Calu3 (cell line): Measurements from ENCODE around the gene STAC3. TPM values are rescaled to one million over a fixed set of nuclear protein-coding genes. Genes with fewer than 3 reads are reported as not detected.

Source experiments
- BruUV-seq: library from RNA; stranded (reverse); fragments of 400-500 nt; replicated peaks from 2 replicates; lab custom pipeline; 2021; lab: Mats Ljungman, UMichigan
- CTCF ChIA-PET: fragments of 300-600 bp; sonication (Branson Sonifier 250); formaldehyde crosslinking; loops from one replicate; lab custom pipeline; 2022; ENCODE audit warnings: antibody characterized with exemption; lab: Charles Lee
- DNase-seq: peaks from one replicate; pipeline ENCODE4 v3.0.0; 2022
- H3K27ac Mint-ChIP-seq: one replicate; pipeline ENCODE4 v1.8.0; 2022; ENCODE audit warnings: mixed read lengths; ENCODE audit not compliant: unreplicated experiment
- H3K27me3 Mint-ChIP-seq: one replicate; pipeline ENCODE4 v1.8.0; 2022; ENCODE audit warnings: mixed read lengths; ENCODE audit not compliant: unreplicated experiment
- H3K36me3 Mint-ChIP-seq: one replicate; pipeline ENCODE4 v1.8.0; 2022; ENCODE audit warnings: mild to moderate bottlenecking, moderate library complexity, mixed read lengths; ENCODE audit not compliant: insufficient read depth, unreplicated experiment
- H3K4me1 Mint-ChIP-seq: one replicate; pipeline ENCODE4 v1.8.0; 2022; ENCODE audit warnings: mild to moderate bottlenecking, low read depth, mixed read lengths; ENCODE audit not compliant: unreplicated experiment
- H3K4me3 Mint-ChIP-seq: one replicate; pipeline ENCODE4 v1.8.0; 2022; ENCODE audit warnings: mild to moderate bottlenecking, low read depth, moderate library complexity, mixed read lengths; ENCODE audit not compliant: unreplicated experiment
- H3K9me3 Mint-ChIP-seq: one replicate; pipeline ENCODE4 v1.8.0; 2022; ENCODE audit warnings: low read depth, mixed read lengths; ENCODE audit not compliant: unreplicated experiment
- intact Hi-C: fragments of 100-400 bp; cut with micrococcal nuclease; formaldehyde crosslinking; loops from one replicate; pipeline ENCODE4 v1.10.0; 2022; ENCODE audit not compliant: unreplicated experiment
- total RNA-seq: library from RNA; stranded (reverse); gene quantifications from 2 replicates; pipeline ENCODE4 v1.2.3, GENCODE V29; 2022
- TF ChIP-seq, protein P1 (sequence below): fragments of 200-600 bp; IDR thresholded peaks from one replicate; pipeline ENCODE4 v1.8.0; 2022; ENCODE audit warnings: antibody characterized with exemption; ENCODE audit not compliant: unreplicated experiment

STAC3 gene
- total RNA-seq, 1 experiment from 2014 or later, result 5.0 TPM

DNA sequence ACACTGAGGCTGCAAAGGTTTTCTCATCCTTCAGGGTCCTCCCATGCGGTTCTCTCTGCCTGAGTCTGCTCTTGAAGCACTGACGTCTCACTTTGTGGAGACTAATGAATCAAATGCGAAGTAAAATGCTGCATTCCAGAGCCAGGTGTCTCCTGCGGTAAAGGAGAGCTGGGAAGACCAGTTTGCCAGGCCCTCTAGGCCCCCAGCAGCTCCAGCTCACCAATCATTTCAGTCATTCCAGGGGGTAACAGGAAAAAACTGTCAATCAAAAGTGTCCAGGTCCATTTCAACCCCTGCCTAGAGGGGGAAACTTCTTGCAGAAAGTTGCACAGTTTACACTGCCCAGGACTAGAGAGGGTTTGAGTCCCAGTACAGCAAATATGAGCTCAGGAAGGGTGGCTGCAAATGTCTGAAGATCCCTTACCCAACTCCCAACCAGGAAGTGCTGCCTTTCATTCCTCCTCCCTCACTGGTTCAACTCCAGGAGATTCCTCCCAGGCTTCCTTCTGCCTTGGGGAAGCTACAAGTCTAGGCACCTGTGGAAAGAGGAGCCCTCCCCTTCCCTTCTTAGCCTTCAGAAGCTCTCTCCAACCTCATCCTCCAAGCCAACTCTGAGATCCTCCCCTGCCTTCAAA is 37.1 kb downstream of the STAC3 start:
- no peak overlapping the region for H3K4me3 Mint-ChIP-seq
- no peak overlapping the region for H3K27ac Mint-ChIP-seq
- BruUV-seq, result no TSS peak
- peaks cover 46% of the 10 kb centered on the region for H3K27me3 Mint-ChIP-seq
- CTCF ChIA-PET, result interaction anchor here (0.6 to 2.3 kb wide), 13 partner anchors 16 to 552 kb away, joined by 3 to 26 read pairs (median 6); partner anchors contain the start of genes NEMP1 and SHMT2
- H3K9me3 Mint-ChIP-seq, result no peaks in the 10 kb centered on the region
- peaks cover 10% of the 10 kb centered on the region for H3K36me3 Mint-ChIP-seq
- intact Hi-C loops, result loop anchor here (1.0 to 5.0 kb wide), 2 partner anchors 26 to 243 kb away; partner anchors contain the start of genes GLI1 and INHBE
- peaks cover 44% of the 10 kb centered on the region for H3K4me1 Mint-ChIP-seq
- DNase-seq, result no peak
- TF ChIP-seq, protein P1, sequence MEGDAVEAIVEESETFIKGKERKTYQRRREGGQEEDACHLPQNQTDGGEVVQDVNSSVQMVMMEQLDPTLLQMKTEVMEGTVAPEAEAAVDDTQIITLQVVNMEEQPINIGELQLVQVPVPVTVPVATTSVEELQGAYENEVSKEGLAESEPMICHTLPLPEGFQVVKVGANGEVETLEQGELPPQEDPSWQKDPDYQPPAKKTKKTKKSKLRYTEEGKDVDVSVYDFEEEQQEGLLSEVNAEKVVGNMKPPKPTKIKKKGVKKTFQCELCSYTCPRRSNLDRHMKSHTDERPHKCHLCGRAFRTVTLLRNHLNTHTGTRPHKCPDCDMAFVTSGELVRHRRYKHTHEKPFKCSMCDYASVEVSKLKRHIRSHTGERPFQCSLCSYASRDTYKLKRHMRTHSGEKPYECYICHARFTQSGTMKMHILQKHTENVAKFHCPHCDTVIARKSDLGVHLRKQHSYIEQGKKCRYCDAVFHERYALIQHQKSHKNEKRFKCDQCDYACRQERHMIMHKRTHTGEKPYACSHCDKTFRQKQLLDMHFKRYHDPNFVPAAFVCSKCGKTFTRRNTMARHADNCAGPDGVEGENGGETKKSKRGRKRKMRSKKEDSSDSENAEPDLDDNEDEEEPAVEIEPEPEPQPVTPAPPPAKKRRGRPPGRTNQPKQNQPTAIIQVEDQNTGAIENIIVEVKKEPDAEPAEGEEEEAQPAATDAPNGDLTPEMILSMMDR, result no peak

DNA sequence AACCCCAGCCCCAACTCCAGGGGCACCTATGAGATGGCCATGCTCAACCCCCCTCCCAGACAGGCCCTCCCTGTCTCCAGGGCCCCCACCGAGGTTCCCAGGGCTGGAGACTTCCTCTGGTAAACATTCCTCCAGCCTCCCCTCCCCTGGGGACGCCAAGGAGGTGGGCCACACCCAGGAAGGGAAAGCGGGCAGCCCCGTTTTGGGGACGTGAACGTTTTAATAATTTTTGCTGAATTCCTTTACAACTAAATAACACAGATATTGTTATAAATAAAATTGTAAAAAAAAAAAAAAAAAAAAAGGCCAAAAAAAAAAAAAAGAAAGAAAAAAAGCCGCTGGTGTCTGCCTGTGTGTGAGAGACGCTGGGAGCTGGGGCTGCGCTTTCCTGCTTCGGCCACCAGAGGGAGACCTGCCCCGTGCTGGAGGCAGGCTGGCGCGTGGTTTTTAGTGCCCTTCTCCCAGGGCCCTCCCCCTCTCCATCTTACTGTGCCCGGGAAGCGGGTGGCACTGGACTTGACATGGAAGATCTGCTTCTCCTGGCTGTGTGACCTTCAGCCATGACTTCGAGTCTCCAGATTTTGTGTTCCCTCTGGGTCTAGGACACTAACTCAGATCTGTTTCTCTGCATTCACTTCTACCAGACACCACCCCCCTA is 37.8 kb downstream of the STAC3 start:
- BruUV-seq, result no TSS peak
- Mint-ChIP-seq H3K27ac (no peak overlapping the region), H3K4me1 (peaks cover 37% of the 10 kb centered on the region), H3K27me3 (peaks cover 39% of the 10 kb centered on the region), H3K4me3 (no peak overlapping the region), H3K9me3 (no peaks in the 10 kb centered on the region), H3K36me3 (peaks cover 10% of the 10 kb centered on the region)
- CTCF ChIA-PET, result interaction anchor here (0.5 to 2.3 kb wide), 14 partner anchors 17 to 552 kb away, joined by 3 to 26 read pairs (median 6); partner anchors contain the start of genes NEMP1 and SHMT2
- intact Hi-C loops, result loop anchor here (1.0 to 5.0 kb wide), 2 partner anchors 27 to 244 kb away; partner anchors contain the start of genes GLI1 and INHBE
- TF ChIP-seq, protein P1, result peak; percentile 83
- DNase-seq, result peak; percentile 94

GRCh38 chr12:57212701-57213057 is 38.3 kb downstream of the STAC3 start:
- peaks cover 9% of the 10 kb centered on the region for H3K36me3 Mint-ChIP-seq
- intact Hi-C loops, result loop anchor here (1.0 to 5.0 kb wide), 2 partner anchors 28 to 245 kb away; partner anchors contain the start of genes GLI1 and INHBE
- peaks cover 34% of the 10 kb centered on the region for H3K27me3 Mint-ChIP-seq
- DNase-seq, result no peak
- BruUV-seq, result no TSS peak
- H3K9me3 Mint-ChIP-seq, result no peaks in the 10 kb centered on the region
- TF ChIP-seq, protein P1, result no peak
- H3K4me1 Mint-ChIP-seq, result peaks cover 36% of the 10 kb centered on the region
- H3K4me3 Mint-ChIP-seq, result no peak overlapping the region
- no peak overlapping the region for H3K27ac Mint-ChIP-seq
- CTCF ChIA-PET, result interaction anchor here (0.5 to 2.3 kb wide), 10 partner anchors 17 to 240 kb away, joined by 3 to 26 read pairs (median 8); partner anchors contain the start of genes NEMP1 and SHMT2

- peaks cover 30% of the 10 kb centered on the region for H3K4me1 Mint-ChIP-seq
- H3K36me3 Mint-ChIP-seq, result peaks cover 2% of the 10 kb centered on the region
- intact Hi-C loops, result loop anchor here (5.0 kb wide), 1 partner anchor 245 kb away; the partner anchor contains the start of genes GLI1 and INHBE
- no peak for DNase-seq
- H3K27ac Mint-ChIP-seq, result no peak overlapping the region
- peaks cover 27% of the 10 kb centered on the region for H3K27me3 Mint-ChIP-seq
- no TSS peak for BruUV-seq
- no peaks in the 10 kb centered on the region for H3K9me3 Mint-ChIP-seq
- no peak overlapping the region for H3K4me3 Mint-ChIP-seq
- TF ChIP-seq, protein P1, result no peak
- CTCF ChIA-PET, result interaction anchor here (2.1 kb wide), 1 partner anchor 18 kb away, joined by 26 read pairs; the partner anchor contains the start of gene SHMT2
These were observed 38.9 kb downstream of the STAC3 start for GRCh38 chr12:57211791-57212700.
